Mesodermal cell (in vitro differentiated cells): Measurements from ENCODE around the gene ASF1B.
"Not testable (repeated sequence)": the region's sequence is repeated elsewhere in the genome, so short reads cannot be mapped to it uniquely, and the experiment has no call there.

ENCODE experiments used
- H3K27ac ChIP-seq: 2 replicates; pipeline ENCODE4 v1.7.0; 2013; ENCODE audit warnings: mild to moderate bottlenecking, low read depth, low read length, moderate library complexity; ENCODE audit not compliant: severe bottlenecking
- H3K36me3 ChIP-seq: 2 replicates; pipeline ENCODE4 v1.7.1; 2013; ENCODE audit warnings: mild to moderate bottlenecking, low read length, moderate library complexity; ENCODE audit not compliant: control insufficient read depth, insufficient read depth
- H3K4me1 ChIP-seq: one replicate; pipeline ENCODE4 v1.7.1; 2013; ENCODE audit warnings: mild to moderate bottlenecking, low read length; ENCODE audit not compliant: insufficient read depth, control insufficient read depth, poor library complexity, severe bottlenecking
- H3K4me3 ChIP-seq: 2 replicates; pipeline ENCODE4 v1.7.0; 2013; ENCODE audit warnings: low read length, control low read depth, mild to moderate bottlenecking; ENCODE audit not compliant: insufficient read depth, poor library complexity, severe bottlenecking; ENCODE audit errors: extremely low read depth
- H3K9me3 ChIP-seq: 2 replicates; pipeline ENCODE4 v1.7.1; 2013; ENCODE audit warnings: mild to moderate bottlenecking, low read length, moderate library complexity; ENCODE audit not compliant: control insufficient read depth
- WGBS, 2 experiments: methylation state at CpG; one replicate each; pipeline ENCODE4 v1.1.5; 2013; ENCODE audit warnings: missing lambda C conversion rate in 2 of 2; ENCODE audit not compliant: insufficient coverage in 2 of 2; 5-methylcytosine and 5-hydroxymethylcytosine counted together

ASF1B gene

DNA sequence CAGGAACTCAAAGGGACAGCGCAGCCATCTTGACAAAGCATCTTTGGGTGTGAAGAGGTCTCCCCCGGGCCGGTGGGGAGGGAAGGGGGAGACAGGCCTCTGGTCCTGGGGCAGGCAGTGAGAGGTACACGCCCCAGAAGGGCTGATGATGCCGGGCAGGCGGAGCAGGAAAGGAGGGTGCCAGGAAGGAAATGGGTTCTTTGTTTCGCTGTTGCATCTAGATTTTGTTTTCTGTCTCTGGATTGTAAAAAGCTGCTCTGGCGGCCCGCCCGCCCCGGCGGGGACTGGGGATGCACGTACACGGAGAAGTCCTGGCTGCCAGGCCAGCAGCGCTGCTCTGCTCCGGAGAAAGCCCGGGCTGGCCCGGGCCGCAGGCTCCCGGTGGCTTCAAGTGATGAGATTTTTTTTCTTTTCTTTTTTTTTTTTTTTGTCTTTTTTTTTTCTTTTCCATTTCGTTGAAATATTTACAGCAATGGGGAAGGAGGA lies 13.2 kb upstream of the ASF1B start:
- Histone ChIP-seq H3K27ac (no peak overlapping the region), H3K9me3 (no peaks in the 10 kb centered on the region), H3K4me3 (no peak overlapping the region), H3K36me3 (peaks cover 13% of the 10 kb centered on the region), H3K4me1 (peaks cover 10% of the 10 kb centered on the region)
- WGBS, 2 experiments: 91 to 92% methylated on average over 9 to 15 of the region's 21 CpGs

DNA sequence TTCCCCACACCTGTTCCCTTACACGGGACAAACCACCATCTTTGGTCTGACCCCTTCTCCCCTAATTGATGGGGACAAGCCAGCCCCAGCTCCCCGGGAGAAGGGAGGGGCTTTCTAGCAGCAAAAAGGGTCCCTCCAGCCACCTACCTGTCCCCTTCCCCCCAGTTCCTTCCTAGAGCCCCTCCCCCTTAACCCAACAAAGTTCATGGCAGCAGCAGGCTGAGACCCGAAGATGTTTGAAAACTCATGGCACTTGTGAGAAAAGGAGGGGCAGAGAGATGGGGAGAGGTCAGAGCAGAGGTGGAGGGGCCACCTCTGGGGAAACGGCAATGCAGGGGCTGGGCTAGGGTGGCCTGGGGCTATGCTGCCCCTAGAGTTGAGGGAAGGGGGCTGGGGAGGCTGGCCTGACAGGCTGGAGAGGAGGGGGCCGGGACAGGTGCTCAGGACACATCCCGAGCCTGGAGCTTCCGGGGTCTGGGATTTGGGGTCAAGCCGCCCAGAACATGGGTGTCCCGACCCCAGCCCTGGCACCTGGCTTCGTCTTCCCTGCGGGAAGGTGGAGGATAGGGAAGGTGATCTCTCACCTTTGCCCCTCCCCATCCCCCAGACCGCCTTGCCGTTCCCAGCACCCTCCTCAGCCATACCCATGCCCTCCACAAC lies 12.5 kb upstream of the ASF1B start:
- Histone ChIP-seq H3K4me3 (no peak overlapping the region), H3K36me3 (peaks cover 13% of the 10 kb centered on the region), H3K4me1 (peaks cover 10% of the 10 kb centered on the region), H3K9me3 (no peaks in the 10 kb centered on the region), H3K27ac (peak overlapping the region; percentile 10)
- 84 to 89% methylated on average over 6 of the region's 13 CpGs for WGBS, 2 experiments

DNA sequence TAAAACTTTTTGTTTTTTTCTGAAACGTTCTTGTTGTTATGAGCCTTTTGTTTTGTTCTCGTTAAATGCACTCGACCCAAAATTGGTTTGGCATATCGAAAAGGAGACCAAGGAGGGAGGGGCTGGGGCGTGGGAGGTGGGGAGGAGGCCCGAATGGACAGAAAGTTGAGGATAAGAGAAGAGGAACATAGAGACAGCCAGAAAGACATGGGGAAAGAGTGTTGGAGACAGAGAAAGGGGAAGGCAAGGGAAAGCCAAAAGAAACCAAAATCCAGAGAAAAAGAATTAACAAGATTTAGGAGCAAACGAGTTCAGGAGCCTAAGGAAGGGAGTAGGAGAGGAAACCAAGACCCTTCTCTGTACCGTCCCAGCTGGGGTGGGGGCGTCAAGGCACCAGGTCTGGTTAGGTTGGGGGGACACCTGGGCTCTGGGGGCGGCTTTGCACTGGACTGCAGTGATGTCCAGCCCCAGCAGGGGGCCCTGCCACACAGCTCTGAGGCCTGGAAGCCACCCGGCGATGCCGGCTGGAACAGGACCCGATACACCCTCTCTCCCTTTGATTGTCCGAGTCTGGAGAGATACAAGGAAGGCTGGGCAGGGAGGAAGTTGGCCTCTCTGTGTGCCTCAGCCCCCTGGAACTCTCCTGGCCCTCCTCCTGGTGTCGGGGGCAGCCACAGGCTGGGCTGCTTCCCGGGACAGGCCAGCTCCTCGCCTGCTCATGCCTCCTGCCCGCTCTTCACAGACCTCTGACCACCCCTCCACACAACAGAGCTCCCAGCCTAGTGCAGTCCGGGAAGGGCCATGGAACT lies 11.6 kb upstream of the ASF1B start:
- 72% methylated on average over 13 to 19 of the region's 20 CpGs for WGBS, 2 experiments
- Histone ChIP-seq H3K9me3 (no peaks in the 10 kb centered on the region), H3K36me3 (peaks cover 12% of the 10 kb centered on the region), H3K27ac (peak overlapping the region; percentile 10), H3K4me3 (no peak overlapping the region), H3K4me1 (peaks cover 10% of the 10 kb centered on the region)

DNA sequence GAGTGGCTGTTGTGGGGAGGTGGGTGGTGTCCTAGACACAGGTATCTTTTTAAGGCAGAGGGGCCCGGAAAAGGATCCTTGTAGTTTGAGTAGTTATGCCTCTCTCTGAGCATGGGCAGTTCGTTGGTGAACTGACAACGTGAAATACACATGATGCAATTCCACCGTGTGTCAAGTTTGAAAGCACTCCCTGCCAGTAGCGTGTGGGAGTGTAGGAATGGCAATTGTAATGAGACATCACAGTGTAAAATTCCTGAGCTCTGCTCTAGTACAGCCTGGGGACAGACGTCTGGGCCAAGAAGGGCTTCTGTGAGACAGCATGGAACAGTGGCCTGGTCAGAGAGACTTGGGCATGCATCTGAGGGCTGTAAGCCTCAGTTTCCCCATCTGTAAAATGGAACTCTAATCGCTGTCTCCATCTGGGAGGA lies 10.4 kb upstream of the ASF1B start:
- peaks cover 10% of the 10 kb centered on the region for H3K4me1 ChIP-seq
- 80% methylated on average over 6 to 7 of the region's 7 CpGs for WGBS, 2 experiments
- no peaks in the 10 kb centered on the region for H3K36me3 ChIP-seq
- no peak overlapping the region for H3K27ac ChIP-seq
- no peaks in the 10 kb centered on the region for H3K9me3 ChIP-seq
- no peak overlapping the region for H3K4me3 ChIP-seq

DNA sequence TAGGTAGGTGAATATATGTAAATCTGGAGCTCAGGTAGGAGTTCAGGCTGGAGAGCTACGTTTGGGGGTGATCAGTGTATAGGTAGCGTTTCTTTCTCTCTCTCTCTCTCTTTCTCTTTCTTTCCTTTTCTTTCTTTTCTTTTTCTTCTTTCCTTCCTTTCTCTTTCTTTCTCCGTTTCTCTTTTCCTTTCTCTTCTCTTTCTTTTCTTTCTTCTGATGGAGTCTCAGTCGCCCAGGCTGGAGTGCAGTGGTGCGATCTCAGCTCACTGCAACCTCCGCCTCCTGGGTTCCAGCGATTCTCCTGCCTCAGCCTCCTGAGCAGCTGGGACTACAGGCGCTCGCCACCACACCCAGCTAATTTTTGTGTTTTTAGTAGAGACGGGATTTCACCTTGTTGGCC lies 9.8 kb upstream of the ASF1B start:
- 87 to 92% methylated on average over 7 to 8 of the region's 10 CpGs for WGBS, 2 experiments
- not testable (repeated sequence) for H3K4me1 ChIP-seq, H3K9me3 ChIP-seq, H3K36me3 ChIP-seq, H3K27ac ChIP-seq, H3K4me3 ChIP-seq

DNA sequence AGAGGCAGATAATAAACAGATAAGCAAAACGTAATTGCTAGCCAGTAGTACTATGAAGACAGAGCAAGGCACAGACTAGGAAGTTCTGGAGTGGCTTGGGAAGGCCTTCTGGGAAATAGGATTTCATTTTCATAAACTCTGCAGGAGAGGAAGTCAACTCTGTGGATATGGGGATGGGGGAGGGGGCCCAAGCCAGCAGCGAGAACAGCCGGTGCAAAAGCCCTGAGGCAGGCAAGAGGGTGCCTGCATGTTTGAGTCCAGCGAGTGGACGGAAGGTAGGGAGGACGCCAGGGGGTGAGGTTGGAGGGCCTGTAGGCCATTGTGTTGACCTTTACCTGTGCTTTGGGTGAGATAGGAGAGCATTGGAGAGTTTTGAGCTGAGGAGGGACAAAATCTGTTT lies 9.0 kb upstream of the ASF1B start:
- Histone ChIP-seq H3K4me3 (no peak overlapping the region), H3K9me3 (no peaks in the 10 kb centered on the region), H3K36me3 (no peaks in the 10 kb centered on the region), H3K27ac (no peak overlapping the region), H3K4me1 (peaks cover 10% of the 10 kb centered on the region)
- 87 to 91% methylated on average over 5 to 6 of the region's 6 CpGs for WGBS, 2 experiments

DNA sequence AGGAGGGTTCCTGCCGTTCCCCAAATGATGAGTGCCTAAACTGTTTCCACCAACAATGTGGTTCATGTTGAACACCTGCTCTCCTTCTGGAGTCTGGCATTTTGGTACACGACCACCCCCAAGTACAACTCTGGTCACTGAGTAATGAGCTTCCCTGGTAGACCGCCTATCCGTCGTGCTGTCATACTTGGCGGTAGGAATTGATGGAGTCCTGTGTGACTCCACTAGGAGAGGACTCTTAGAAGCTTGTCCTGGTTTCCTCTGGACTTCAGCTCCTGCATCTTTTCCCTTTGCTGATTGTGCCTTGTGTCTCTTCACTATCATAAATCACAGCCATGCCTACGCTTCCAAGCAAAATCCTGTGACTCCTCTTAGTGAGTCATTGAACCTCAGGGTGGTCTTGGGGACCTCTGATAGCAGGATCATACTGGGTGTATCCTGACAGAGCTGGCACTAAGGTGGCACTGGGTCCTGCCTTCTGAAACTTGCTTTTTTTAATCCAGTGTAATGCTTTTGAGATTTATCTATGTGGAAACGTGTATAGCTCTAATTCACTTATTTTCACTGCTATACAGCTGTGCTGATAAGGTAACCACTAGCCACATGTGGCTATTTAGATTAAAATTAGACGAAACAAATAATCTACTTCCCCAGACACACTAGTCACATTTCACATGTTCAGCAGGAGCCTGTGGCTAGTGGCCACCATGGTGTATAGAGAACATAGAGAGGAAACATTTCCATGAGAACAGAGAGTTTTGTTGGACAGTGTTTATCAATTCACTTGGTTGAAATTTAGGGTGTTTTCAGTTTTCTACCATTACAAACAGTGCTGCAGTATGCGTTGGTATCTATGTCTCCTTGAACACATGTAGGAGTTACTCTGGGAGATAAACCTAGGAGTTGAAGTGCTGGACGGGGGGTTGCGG lies 6.1 kb upstream of the ASF1B start:
- Histone ChIP-seq H3K4me3 (no peak overlapping the region), H3K27ac (no peak overlapping the region), H3K36me3 (no peaks in the 10 kb centered on the region), H3K4me1 (peaks cover 19% of the 10 kb centered on the region), H3K9me3 (no peaks in the 10 kb centered on the region)
- 93 to 98% methylated on average over 9 to 10 of the region's 12 CpGs for WGBS, 2 experiments

DNA sequence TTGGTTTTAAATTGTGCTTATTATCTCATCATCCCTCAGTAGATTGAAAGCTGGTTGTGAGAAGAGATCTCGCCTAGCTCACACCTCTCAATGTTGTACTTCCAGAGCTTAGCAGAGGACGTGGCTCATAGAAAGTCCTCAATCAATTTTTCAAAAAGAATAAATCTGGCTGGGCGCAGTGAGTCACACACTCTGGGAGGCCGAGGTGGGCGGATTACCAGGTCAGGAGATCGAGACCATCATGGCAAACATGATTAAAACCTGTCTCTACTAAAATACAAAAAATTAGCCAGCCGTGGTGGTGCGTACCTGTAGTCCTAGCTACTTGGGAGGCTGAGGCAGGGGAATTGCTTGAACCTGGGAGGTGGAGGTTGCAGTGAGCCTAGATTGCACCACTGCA lies 4.7 kb upstream of the ASF1B start:
- Histone ChIP-seq H3K27ac (no peak overlapping the region), H3K4me3 (no peak overlapping the region), H3K9me3 (no peaks in the 10 kb centered on the region), H3K4me1 (peaks cover 19% of the 10 kb centered on the region), H3K36me3 (no peaks in the 10 kb centered on the region)
- WGBS, 2 experiments: 96 to 100% methylated on average over 4 to 7 of the region's 8 CpGs

DNA sequence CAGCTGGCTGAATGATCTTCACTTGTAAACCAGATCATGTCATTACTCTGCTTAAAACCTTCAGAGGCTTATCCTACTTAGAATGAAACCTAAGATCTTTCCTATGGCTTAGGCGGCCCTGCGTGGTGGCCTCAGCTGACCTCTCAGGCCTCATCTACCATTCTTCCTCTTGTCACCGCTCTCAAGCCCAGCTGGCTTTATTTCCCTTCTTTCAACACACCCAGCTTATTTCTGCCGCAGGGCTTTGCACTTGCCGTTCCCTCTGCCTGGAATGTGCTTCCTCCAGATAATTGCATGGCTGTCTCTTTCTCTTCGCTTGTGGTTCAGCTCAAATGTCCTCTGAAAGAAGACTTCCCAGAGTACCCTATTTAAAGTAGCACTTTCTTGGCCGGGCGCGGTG lies 3.6 kb upstream of the ASF1B start:
- 91 to 92% methylated on average over 6 of the region's 9 CpGs for WGBS, 2 experiments
- Histone ChIP-seq H3K27ac (peak overlapping the region; percentile 49), H3K9me3 (no peaks in the 10 kb centered on the region), H3K4me1 (peaks cover 19% of the 10 kb centered on the region), H3K4me3 (no peak overlapping the region), H3K36me3 (no peaks in the 10 kb centered on the region)

DNA sequence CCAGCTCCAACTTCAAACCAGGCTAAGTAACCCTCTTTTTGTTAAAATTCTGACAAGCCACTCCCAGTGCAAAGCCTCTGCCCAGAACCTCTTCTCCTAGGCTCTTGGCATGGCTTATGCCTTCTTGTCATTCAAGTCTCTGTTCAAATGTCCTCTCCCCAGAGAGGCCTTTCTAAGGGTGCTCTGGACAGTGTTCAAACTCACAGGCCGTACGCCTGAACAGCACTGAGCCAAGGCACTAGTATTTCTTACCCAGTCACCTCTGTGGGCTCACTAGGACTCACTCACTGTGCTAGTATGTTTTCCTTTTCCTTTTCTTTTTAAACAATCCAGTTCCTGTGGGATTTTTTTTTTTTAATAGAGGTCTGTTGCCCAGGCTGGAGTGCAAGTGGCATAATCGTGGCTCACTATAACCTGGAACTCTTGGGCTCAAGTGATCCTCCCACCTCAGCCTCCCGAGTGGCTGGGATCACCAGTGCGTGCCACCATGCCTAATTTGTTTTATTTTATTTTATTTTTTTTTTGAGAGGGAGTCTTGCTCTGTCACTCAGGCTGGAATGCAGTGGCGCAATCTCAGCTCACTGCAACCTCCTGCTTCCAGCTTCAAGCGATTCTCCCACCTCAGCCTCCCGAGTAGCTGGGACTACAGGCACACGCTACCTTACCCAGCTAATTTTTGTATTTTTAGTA lies 2.3 kb upstream of the ASF1B start:
- 94 to 95% methylated on average over 4 of the region's 9 CpGs for WGBS, 2 experiments
- Histone ChIP-seq H3K27ac (peak overlapping the region; percentile 29), H3K36me3 (no peaks in the 10 kb centered on the region), H3K4me3 (no peak overlapping the region), H3K4me1 (peaks cover 19% of the 10 kb centered on the region), H3K9me3 (no peaks in the 10 kb centered on the region)
